GM21576 (cell line): ENCODE measurements around the gene PRR18.
"Not testable (repeated sequence)": the region's sequence is repeated elsewhere in the genome, so short reads cannot be mapped to it uniquely, and the experiment has no call there.

ENCODE experiments used
- ATAC-seq: cut with Tn5 transposase; IDR thresholded peaks from one replicate; pipeline ENCODE4 v1.9.1; 2021; ENCODE audit warnings: mild to moderate bottlenecking, moderate library complexity; ENCODE audit not compliant: unreplicated experiment

PRR18 gene, protein sequence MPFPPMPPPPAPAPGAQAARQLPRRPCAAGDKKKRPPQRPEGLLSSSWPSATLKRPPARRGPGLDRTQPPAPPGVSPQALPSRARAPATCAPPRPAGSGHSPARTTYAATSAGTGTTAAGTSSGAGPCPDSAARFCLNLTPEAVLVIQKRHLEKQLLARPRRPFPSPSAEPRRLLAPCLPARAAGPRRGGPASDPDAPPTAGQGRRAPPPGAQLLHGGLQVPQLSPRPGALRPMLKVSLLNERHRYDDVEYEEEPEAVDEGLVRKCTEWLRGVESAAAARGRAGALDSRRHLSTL

DNA sequence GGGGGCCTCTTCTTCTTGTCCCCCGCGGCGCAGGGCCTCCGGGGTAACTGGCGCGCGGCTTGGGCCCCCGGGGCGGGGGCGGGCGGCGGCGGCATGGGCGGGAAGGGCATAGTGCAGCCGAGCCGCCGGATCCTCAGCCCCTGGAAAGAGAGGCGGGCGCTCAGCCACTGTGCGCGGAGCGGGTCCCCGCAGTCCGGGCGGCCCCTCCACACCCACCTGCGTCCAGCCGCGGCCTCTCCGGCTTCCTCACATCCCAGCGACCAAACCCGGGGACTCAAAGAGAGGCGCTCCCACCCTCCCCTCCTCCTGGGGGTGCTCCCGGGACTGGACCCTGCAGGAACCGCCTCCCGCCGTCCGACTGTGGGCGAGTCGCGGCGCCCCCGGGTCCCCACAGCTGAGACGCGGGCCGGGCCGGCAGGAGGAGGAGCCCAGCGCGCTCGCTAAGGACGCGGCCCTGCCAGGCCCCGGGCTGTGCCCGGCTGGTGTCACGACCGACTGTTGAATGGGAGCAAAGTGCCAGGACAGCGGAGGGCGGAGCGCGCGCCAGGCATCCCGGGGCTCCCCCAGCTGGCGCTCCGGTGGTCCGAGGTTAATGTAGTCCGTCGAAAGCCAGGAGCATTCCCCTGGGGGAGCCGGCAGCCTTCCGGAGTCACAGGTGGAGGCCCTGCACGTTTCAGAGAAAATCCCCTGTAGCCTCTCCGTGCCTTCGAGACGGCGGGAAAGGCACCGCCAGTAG, at the start of gene PRR18:
TSS of gene PRR18 (minus strand) at position 360 of the 736 bp plus-strand sequence. CDS start at position 110, 250 bp downstream.
- ATAC-seq = no peak

DNA sequence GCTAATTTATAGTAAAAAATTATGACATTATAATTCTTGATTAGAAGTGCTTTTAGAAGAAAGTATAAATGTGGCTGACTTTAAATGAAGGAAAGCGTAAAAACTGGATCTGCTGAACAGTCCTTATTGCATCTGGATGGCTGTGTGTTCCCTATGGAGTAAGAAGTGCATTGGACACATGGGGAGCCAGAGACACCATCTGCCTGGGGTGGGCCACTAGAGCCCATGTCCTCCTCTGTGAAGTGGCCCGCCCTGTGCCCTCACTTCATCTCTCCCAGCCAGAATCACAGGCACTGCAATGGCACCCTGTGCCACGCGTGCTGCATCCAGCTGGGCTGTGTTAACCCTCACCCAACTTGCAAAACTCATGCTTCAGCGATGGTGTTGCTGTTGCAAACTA, 47.4 kb upstream of the PRR18 start:
- no peak for ATAC-seq

GRCh38 chr6:166354965-166355364, 46.8 kb upstream of the PRR18 start:
- no peak for ATAC-seq

DNA sequence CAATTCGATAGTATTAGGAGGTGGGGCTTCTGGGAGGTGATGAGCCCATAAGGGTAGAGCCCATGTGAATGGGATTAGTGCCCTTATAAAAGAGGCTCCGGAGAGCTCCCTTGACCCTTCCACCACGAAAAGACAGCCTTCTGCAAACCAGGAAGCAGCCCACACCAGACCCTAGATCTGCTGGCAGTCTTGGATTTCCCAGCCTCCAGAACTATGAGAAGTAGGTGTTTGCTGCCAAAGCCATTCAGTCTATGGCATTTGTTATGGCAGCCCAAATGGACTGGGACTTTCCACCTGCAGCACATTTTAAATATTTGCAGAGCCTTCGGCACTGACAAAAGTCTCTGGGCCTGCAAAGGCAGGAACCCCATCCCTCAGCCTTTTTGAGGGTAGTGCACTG, 46.0 kb upstream of the PRR18 start:
- ATAC-seq = no peak

- ATAC-seq = no peak
These were observed 45.3 kb upstream of the PRR18 start for GRCh38 chr6:166353507-166353906.

DNA sequence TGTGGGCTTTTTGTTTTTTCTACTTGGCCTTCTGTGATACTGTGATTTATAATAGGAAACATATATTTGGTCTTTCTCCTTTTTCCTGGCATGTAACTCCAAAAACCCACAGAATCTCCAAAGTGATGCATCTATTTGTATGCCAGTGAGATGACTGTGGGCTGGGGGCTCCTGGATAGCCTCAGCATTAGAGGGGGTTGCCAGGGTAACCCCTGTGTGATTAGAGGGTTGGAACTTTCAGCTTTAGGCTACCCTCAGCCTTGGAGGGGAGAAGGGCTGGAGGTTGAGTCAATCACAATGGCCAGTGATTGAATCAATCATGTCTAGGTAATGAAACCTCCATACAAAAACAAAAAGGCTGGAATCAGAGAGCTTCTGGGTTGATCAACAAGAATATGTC, 44.7 kb upstream of the PRR18 start:
- ATAC-seq = no peak

GRCh38 chr6:166351715-166352285, 43.6 kb upstream of the PRR18 start:
- ATAC-seq = peak; percentile 94

- ATAC-seq = no peak
These were observed 40.2 kb upstream of the PRR18 start for GRCh38 chr6:166348305-166348949.

DNA sequence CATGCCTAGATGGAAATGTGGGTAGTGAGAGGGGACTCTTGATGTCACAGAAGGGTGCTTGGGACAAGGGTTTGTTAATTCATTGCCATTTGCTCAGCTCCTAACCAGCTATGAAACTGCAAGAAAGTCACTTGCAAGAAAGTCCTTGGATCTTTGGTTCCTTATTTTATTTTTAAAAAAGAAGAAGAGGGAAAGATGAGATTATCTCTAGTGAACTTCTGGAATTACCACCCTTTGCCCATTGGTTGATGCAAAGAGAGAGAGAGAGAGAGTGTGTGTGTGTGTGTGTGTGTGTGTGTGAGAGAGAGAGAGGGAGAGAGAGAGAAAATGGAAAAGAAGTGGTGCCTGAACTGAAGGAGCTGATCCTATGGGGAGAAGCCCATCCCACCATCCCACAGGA, 38.8 kb upstream of the PRR18 start:
- no peak for ATAC-seq

GRCh38 chr6:166346449-166346848, 38.3 kb upstream of the PRR18 start:
- ATAC-seq = no peak

DNA sequence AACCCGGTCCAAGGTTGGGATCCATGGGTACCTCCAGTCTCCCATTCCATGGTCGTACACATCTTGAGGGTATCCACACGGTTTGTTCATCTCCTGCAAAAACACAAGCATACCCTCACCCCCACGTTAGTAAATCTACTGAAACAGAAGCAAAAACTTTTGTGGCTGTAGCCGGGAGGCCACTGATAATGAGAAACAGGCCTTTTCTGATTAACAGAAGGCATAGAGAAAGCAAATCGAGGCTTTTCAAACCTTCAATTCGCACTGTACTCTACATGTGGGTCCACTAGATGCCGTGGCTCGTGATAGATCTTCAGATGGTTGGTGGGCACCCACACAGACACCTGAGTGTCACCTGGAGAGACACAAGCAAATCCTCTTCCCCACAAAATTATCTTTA, 37.5 kb upstream of the PRR18 start:
- not testable (repeated sequence) for ATAC-seq

DNA sequence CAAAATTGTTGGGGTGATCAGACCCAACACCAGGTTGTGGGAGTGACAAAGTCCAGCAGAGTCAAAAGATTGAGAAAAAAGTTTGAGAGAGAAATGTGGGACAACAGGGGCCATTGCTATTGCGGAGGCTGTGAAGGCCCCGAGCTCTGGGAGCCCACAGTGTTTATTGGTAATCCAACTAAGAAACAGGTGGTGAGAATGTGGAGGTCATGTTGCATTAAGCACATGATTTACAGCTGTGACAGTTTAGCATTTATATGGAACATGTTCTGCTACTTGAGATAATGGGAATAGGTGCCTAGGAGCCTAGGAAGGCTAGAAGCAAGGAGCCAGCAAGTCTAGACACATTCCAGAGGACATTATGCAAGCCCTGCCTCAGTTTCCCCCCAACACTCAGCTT, 36.7 kb upstream of the PRR18 start:
- not testable (repeated sequence) for ATAC-seq

- no peak for ATAC-seq
These were observed 36.0 kb upstream of the PRR18 start for GRCh38 chr6:166344240-166344639.

DNA sequence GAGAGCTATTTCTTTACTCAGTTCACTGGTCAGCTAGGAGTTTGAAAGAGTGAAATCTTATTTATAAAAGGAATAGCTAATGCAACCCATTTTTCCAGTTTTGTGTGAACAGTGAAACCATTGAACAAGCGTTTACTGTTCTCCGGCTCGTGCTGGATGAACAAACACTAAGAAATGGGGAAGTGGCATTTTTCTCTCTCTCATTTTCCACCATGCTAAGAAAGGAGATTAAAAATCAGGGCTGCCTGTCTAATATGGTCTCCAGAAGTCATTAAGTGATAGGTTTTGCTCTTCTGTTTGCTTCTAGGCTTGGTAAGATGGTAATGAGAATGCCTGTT, 34.9 kb upstream of the PRR18 start:
- ATAC-seq = peak; percentile 25

- ATAC-seq = peak; percentile 90
These were observed 34.4 kb upstream of the PRR18 start, which contains the start of gene SFT2D1 for GRCh38 chr6:166342349-166343149. Gene SFT2D1 (minus strand): TSS chr6:166342545. CDS start chr6:166342481, 64 bp downstream.

DNA sequence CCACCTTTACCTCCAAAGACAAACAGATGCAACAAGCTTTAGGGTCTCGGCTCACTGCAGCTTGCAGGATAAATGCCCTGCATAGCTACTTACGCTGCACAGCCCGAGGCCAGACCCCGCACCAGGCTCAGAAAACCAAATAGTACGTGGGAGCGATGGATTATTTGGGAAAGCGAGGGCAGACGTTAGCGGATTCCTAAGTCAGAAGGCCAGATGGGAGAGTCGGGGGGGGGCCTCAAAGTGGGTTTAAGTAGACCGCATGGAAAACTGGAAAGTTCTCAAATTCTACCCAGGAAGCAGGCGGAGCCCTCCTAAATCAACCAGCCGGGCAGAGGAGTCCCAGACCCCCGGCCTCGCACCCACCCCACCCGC, 33.8 kb upstream of the PRR18 start:
- ATAC-seq = no peak

DNA sequence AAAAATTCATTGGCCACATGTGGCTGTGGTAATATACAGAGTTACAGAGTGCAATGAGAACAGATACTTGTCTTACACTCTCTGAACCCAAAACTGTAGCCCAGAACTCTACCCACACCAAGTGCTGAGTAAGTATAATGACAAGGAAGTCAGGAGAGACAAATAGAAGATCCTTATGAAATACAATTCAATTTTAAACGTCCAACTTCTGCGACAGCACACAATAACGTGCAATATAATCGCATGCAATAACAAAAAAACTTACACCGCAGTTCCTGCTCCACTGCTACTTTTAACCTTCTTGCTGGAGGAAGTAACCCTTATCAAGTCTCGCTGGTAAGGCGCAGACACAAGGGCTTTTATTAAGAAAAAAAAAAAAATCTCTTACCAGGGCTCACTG, 33.3 kb upstream of the PRR18 start:
- no peak for ATAC-seq

GRCh38 chr6:166338854-166339253, 30.7 kb upstream of the PRR18 start:
- ATAC-seq = no peak

GRCh38 chr6:166336847-166337246, 28.7 kb upstream of the PRR18 start:
- ATAC-seq = no peak

- no peak for ATAC-seq
These were observed 27.4 kb upstream of the PRR18 start for GRCh38 chr6:166335378-166336302.
